GM21717 (cell line): ENCODE results near the gene HIVEP2.

Experiments used
- ATAC-seq: cut with Tn5 transposase; IDR thresholded peaks from one replicate; pipeline ENCODE4 v1.9.1; 2021; ENCODE audit warnings: mild to moderate bottlenecking, moderate library complexity; ENCODE audit not compliant: unreplicated experiment

HIVEP2 gene

DNA sequence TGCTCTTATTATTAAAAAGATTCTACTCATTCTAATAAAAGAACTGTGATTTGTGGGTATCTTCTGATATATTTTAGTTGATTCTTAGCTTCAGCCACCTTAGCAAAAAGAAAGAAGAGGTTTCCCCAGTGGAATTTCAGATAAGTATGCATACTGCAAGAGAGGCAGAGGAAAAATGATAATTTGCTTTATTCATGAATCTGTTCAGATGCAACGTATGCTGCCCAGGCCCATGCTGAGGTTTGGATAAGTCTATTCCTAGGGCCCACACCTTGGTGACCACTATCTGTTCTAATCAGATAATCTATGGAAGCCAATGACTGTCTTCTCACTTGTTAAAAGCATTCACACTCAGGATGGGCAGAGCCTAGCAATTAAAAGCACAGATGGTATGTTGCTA is 194.0 kb downstream of the HIVEP2 start:
- no peak for ATAC-seq

GRCh38 chr6:142749556-142749955 is 195.4 kb downstream of the HIVEP2 start:
- no peak for ATAC-seq

GRCh38 chr6:142746524-142746923 is 198.5 kb downstream of the HIVEP2 start:
- ATAC-seq = peak; percentile 79

GRCh38 chr6:142744836-142745235 is 200.1 kb downstream of the HIVEP2 start:
- ATAC-seq = no peak

DNA sequence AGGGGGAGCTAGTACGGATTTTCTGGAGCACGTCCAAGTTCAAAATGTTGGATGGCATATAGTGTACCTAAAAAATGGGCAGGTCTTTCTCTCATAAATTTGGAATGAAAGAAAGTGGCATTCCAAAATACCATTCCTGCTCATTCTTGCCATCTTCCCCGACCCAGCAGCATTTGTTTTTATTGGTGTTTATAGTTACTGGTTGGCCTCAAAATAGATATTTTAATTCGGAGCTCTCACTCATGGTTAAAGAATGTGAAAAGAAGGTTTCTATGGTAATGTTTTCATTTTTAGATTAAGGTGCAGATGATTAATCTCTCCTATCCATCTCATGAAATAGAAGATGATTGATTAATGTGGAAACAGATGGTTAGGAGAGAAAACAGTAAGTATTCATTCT is 204.5 kb downstream of the HIVEP2 start:
- no peak for ATAC-seq

- no peak for ATAC-seq
These were observed 206.2 kb downstream of the HIVEP2 start for GRCh38 chr6:142738731-142739130.

GRCh38 chr6:142738035-142738396 is 207.0 kb downstream of the HIVEP2 start:
- no peak for ATAC-seq

GRCh38 chr6:142737368-142738034 is 207.5 kb downstream of the HIVEP2 start:
- no peak for ATAC-seq

- ATAC-seq = no peak
These were observed 209.8 kb downstream of the HIVEP2 start for GRCh38 chr6:142735204-142735603.

GRCh38 chr6:142732790-142733189 is 212.2 kb downstream of the HIVEP2 start:
- no peak for ATAC-seq

GRCh38 chr6:142731611-142732010 is 213.4 kb downstream of the HIVEP2 start:
- no peak for ATAC-seq

DNA sequence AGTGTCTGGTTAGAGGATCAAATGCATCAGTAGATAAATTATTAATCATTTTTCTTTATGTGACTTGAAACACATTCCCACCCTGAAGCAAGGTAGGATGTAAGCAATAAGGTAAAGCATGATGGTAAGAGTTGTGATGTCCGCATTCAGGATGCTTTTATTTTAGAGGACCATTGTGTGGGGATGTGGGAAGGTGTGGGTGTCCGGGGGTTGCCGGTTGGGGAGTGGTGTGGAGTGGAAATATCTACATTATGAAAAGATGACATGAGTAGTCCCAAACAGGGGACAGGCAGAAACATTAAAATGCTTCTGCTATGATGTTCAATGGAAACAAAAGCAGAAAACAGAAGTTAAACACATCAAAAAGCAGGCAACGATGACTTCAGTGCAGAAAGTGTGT is 215.4 kb downstream of the HIVEP2 start:
- no peak for ATAC-seq

DNA sequence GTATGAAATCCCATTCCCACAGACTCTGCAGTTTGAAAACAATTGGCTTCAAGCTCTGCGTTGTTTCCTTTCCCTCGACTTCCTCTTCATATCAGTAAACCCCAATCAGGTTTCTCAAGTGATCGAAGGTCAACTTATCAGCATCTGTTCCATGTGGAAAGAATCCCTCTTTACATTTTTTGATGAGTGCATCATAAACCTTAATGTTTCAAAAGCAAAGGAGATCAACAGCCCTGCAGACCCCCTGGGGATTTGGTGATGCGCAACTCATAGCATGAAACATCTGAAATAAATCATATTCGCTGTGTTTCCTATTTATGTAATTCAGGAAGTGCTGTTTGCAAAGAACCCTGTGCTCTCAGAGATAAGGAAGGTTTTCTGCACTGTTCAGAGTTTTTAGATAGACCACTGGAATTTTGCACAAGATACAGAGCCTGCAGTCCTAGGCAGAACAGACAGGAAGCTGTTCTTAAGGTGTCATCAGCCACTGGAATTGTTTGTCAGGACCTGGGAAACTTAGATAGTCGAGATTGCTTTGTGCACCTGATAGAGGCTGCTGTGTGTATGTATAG is 216.0 kb downstream of the HIVEP2 start:
- no peak for ATAC-seq

- ATAC-seq = no peak
These were observed 216.6 kb downstream of the HIVEP2 start for GRCh38 chr6:142728364-142728763.

DNA sequence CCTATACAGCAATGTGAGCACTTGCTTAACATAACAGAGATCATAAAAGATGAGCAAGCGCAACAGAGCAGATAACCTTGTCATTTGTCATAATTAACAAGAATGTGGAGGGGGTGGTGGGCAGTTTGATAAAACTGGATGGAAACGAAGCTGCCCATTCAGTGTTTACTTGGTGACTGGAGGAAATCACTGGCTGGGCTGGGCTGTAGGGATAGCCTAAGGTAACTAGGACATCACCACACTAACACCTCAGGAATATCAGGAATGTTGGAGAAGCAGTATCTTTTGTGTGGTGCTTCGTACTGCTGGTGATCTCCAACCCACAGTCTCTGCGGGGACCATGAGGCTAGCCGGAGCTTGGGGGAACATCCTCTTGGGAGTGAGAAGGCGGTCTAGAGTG is 218.4 kb downstream of the HIVEP2 start:
- no peak for ATAC-seq

- ATAC-seq = no peak
These were observed 219.8 kb downstream of the HIVEP2 start for GRCh38 chr6:142725024-142725770.

DNA sequence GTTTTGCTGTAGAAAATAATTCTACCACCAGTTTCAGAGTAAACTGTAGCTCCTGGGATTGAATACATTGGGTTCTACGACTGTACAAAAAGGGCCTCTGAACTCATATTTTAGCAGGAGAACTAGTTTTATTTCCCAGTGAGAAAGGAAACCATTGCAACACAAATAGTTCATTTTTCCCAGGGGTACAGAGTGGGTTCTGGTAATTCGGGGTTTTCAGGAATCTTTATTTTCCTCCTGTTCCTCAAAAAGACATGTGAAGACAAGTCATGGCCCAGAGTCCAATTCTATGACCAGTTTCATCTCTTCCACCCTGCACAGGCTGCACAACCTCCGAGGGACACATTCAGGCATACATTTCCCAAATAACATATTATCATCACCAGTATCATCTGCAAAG is 222.1 kb downstream of the HIVEP2 start:
- no peak for ATAC-seq

DNA sequence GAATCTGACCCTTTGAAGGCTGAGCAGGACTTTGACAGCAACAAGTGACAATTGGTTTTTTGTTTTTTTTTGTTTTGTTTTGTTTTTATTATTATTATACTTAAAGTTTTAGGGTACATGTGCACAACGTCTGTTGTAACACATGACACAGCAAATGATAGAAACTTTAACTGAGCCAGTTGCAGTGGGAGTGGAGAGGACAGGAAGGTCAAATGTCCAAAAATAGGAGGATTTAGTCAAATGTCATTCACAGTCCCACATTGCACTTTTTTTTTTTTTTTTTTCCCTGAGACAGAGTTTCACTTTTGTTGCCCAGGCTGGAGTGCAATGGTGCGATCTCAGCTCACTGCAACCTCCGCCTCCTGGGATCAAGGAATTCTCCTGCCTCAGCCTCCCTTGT is 223.0 kb downstream of the HIVEP2 start:
- no peak for ATAC-seq

DNA sequence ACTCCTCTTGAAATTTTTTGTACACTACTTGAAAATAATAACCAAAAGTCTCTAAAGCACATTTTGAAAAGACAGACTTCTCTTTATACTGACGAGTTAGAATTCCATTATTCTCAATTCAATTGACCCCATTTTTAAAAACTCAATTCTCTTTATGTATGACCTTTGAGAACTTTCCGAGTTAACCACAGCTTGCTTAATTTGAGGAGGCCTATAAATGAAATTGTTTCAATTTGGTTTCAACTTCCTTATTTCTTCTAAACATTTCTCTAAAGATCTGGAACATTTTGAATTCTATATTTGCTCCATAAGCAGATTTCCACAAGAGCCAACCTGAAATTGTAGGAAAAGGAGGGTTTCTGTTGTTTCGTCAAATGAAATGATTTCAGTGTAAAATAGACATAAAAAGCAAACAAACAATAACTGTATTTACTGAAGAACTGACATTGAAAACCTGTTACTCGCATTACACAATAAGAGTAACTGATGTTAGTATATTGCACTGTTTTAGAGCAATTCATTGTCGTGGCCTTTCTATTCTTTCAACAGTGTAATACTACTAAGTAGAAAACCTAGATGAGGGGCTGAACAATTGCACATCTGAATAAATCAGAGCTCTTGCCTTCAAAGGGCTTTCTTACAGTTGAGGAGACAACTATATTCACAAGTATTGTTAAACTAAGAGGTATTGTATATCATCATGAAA is 223.6 kb downstream of the HIVEP2 start:
- ATAC-seq = no peak

DNA sequence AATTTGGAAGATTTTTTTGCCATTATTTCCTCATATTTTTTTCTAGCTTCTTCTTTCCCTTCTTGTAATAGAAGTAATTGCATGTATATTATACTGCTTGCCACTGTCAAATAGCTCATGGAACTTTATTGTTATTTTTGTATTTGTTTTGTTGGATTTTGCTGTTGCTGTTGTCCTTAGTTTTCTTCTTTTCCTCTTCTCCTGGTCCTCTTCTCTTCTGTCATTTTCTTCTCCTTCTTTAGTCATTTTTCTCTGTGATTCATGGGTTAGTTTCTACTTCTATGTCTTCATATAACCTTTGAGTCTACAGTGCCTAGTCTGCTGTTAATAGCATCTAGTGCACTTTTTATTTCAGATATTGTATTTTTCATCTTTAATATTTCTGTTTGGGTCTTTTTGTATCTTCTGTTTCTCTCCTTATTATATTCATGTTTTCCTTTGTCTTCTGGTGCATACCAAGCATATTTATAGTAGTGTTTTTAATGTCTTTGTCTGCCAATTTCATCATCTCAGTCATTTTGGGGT is 226.2 kb downstream of the HIVEP2 start:
- no peak for ATAC-seq

DNA sequence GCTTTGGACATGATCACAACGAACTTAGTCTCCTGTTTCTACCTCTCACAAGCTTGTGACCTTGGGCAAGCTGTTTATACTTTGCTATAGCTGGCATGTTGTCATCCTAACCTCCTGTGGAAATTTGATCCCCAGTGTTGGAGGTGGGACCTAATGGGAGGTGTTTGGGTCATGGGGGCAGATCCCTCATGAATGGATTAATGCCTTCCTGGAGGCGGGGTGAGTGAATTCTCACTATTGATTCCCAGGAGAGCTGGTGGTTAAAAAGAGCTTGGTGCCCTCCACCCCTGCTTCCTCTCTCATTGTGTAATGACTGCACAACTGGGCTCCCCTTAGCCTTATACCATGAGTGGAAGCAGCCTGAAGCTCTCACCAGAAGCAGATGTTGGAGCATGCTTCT is 228.9 kb downstream of the HIVEP2 start:
- ATAC-seq = no peak
